GM12892 (cell line): ENCODE measurements around the gene CSTF2T.

Experiments used
- DNase-seq: peaks from one replicate; pipeline ENCODE4 v3.0.0; 2011; ENCODE audit not compliant: insufficient read length
- FAIRE-seq: peaks from 2 replicates; lab custom pipeline; 2011; peaks lifted over from hg19 to GRCh38; lab: Jason Lieb, UNC
- POLR2A ChIP-seq: IDR thresholded peaks from 2 replicates; pipeline ENCODE4 v1.6.1; 2011; ENCODE audit warnings: low read depth, low read length, control low read depth
- POLR2AphosphoS5 ChIP-seq: IDR thresholded peaks from 2 replicates; pipeline ENCODE4 v1.6.1; 2011; ENCODE audit warnings: low read depth, low read length, control low read depth
- TAF1 ChIP-seq: IDR thresholded peaks from 2 replicates; pipeline ENCODE4 v1.6.1; 2011; ENCODE audit warnings: low read depth, mild to moderate bottlenecking, control low read depth, low read length, borderline replicate concordance

The CSTF2T gene

DNA sequence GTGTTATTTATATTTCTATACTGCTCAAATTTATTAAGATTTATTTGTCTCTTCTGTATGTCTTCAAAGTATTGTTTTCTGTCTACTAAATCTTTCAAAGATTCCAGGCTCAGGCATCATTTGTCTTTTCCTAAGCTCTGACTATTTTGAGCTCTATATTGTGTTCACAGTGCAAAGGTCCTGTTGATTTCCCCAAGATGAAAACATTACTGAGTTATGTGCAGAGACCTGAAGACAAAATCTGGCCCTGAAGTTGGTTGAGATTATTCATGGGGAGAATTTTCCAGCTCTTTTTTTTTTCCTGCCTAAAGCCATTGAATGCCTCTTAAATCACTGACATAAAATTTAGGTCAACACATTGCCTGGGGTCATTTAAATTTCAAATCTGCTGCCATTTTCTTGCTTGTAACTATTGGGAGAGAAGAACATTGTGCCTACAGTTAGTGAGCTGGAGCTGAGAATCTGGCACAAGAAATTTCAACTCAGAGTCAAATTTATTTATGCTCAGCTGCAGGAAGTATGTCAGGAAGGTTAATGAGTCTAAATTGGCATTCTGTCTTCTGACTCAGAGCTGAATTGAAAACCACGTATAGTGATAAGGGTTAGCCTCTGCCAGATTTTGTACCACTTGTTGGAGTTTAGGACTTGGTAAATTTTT is 31.6 kb downstream of the CSTF2T start:
- no peak for TF ChIP-seq POLR2A
- TF ChIP-seq TAF1: no peak
- no peak for TF ChIP-seq POLR2AphosphoS5
- FAIRE-seq (no peak), DNase-seq (no peak)

DNA sequence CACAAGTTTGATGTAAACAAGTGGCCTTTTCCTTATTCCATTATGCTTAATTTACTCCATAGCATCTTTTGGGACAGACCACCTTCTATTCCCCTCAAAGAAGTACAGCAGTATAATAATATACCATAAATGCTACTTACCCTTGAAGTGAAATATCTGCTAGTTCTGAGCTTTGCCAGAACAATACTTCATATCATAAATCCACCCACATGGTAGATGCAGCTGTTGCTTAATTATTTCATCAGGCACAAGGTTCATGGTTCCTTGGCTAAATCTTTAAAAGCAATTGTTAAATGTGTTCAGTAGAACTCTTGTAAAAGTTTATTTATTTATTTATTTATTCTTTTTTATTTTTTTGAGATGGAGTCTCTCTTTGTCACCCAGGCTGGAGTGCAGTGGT is 32.9 kb downstream of the CSTF2T start:
- no peak for TF ChIP-seq POLR2AphosphoS5
- no peak for TF ChIP-seq TAF1
- TF ChIP-seq POLR2A: no peak
- no peak for DNase-seq
- no peak for FAIRE-seq

GRCh38 chr10:51663086-51663485 is 36.3 kb downstream of the CSTF2T start:
- FAIRE-seq (no peak), DNase-seq (no peak)
- no peak for TF ChIP-seq POLR2A

DNA sequence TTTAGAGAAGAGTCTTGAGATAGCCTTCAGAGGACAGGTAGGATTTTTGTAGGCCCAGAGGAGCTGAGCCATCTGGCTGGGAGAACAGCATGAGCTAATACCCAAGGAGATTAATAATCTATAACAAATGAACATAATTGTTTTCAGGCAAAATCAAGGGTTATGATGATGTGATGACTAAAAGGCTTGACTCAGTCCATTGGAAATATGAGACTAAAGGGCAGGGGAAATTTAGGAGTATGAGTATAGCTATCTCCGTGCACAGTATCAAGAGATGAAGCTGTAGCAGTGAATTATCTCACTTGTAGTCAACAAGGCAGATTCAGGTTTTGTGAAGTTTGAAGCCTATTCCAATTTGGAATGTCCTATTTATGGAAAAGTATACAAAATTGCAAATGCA is 40.1 kb downstream of the CSTF2T start:
- FAIRE-seq (no peak), DNase-seq (no peak)
- no peak for TF ChIP-seq POLR2AphosphoS5
- no peak for TF ChIP-seq TAF1
- TF ChIP-seq POLR2A: no peak

- TF ChIP-seq POLR2AphosphoS5 (no peak), TAF1 (no peak), POLR2A (no peak)
- DNase-seq (no peak), FAIRE-seq (no peak)
These were observed 41.4 kb downstream of the CSTF2T start for GRCh38 chr10:51658000-51658399.

- DNase-seq: no peak
- FAIRE-seq: no peak
- no peak for TF ChIP-seq TAF1
- TF ChIP-seq POLR2AphosphoS5: no peak
- TF ChIP-seq POLR2A: no peak
These were observed 42.9 kb downstream of the CSTF2T start for GRCh38 chr10:51656503-51656902.

DNA sequence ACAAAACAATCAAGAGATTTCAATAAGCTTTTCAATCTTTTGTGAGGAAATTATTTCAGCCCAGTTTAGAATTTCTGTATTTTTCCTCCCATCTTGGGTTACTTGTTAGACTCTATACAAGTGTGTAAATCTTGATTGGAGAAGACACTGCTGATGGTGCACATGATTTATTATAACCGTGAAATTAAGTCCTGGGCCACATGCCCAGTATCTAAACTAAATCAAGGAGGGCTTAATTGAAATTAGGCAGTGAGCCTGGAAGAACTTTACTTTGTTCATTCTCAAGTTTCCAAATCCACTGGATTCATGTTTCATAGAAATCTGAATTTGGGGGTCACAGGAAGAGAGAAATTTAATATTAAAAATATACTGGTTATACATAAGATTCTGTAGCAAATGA is 44.5 kb downstream of the CSTF2T start:
- TF ChIP-seq POLR2AphosphoS5 (no peak), POLR2A (no peak), TAF1 (no peak)
- FAIRE-seq (no peak), DNase-seq (no peak)

GRCh38 chr10:51653025-51653424 is 46.4 kb downstream of the CSTF2T start:
- DNase-seq: no peak
- TF ChIP-seq TAF1 (no peak), POLR2AphosphoS5 (no peak), POLR2A (no peak)
- FAIRE-seq: no peak

- DNase-seq: no peak
These were observed 48.3 kb downstream of the CSTF2T start for GRCh38 chr10:51651063-51651462.

DNA sequence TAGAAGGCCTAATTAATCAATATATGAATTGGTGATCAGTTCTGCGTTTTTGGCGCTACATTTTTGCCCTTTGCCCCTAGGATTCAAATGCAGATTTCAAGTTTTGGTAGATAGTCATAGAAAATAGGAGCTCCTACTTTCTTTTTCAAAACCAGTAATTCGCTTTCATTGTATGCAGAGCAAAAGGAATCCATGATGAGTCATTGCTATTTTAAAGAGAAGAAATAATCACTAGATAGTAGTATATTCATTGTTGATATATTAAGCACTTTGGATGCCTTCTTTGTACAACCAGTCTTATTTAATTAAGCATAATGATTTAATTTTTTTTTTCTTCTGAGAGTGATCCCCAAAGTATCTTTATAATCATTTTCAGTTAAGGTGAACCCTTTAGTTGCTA is 50.3 kb downstream of the CSTF2T start:
- DNase-seq (no peak), FAIRE-seq (no peak)
- TF ChIP-seq POLR2AphosphoS5 (no peak), POLR2A (no peak), TAF1 (no peak)

More at GRCh38 chr10:51651063-51651462, 48.3 kb downstream of the CSTF2T start:
- FAIRE-seq: no peak
- TF ChIP-seq POLR2A: no peak
